Right lung (tissue), 5 donors: ENCODE data around the gene NCKAP5. TPM values are rescaled to one million over a fixed set of nuclear protein-coding genes. Genes with fewer than 3 reads are reported as not detected.
A peak's percentile ranks its signal among the peaks of the same experiment; 100 is the strongest.

ENCODE experiments used
- DNase-seq, 2 donors: peaks; one replicate each; pipeline ENCODE4 v3.0.0-alpha.2; 2013
- polyA plus RNA-seq, 5 donors: library from polyadenylated mRNA; unstranded; fragments of 120-200 nt; gene quantifications; one replicate each; pipeline versions ENCODE4 v1.2.1 to v1.2.3, GENCODE V29; 2013; ENCODE audit warnings: inconsistent platforms in 1 of 5, low replicate concordance in 1 of 5; ENCODE audit not compliant: insufficient read length in 5 of 5, insufficient read depth in 1 of 5

NCKAP5 gene
- polyA plus RNA-seq, 5 donors: 15.1 to 20.7 (median 15.9) TPM

DNA sequence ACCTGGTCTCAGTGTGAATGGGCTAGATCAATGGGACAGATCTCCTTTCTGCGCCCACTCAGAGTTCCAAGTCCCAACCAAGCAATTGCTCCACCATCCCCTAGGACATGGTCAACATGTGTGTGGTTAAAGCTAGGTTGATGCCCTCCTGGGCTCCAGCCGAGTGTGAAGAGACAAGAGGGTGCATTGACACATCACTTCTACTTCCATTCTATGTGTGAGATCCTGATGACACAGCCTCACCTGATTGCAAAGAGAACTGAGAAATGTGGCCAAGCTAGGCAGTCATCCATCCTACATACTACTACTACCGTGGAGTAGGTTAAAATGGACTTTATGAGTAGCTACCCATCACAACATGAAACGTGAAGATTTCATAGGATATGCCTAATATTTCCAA, 106.8 kb downstream of the NCKAP5 start:
- no peak for DNase-seq

- no peak for DNase-seq
These were observed 108.7 kb downstream of the NCKAP5 start for GRCh38 chr2:133459590-133459989.

DNA sequence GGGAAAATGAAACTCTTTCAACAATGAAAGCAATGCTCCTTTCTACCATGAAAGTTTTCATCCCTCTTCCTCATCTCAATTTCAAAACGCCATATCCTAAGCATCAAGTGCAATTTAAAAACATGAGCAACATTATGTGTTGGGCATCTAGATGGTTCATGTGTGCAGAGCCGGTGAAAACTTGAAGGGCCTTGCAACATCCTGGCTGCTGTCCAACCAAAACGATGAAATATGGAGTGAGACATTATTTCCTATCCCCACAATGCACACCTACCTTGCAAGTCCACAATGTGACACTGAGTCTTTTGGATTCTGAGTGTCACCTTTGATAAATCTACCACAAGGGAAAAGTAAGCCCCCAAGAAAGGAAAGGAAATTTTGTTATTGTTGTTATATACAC, 110.0 kb downstream of the NCKAP5 start:
- no peak for DNase-seq

GRCh38 chr2:133457861-133458260, 110.4 kb downstream of the NCKAP5 start:
- no peak for DNase-seq

DNA sequence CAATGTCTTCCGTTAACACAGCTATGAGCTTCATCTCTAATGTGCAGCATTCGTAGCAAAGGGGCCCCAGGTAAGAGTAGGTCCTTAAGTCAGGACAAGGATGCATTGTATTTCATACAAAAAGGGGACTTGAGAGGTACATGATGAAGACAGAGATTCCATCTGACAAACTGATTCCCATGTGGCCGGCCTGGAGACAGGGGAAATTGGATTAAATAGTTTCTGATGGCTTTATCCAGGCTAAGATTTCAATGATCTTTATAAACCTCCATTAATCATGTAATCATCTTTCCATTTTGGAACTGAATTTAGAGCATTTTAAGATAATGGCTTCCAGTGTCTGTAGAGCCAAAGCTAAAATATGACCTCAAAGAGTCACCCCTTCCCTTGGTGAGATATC, 111.3 kb downstream of the NCKAP5 start:
- DNase-seq: no peak

- no peak for DNase-seq
These were observed 112.1 kb downstream of the NCKAP5 start for GRCh38 chr2:133456156-133456555.

GRCh38 chr2:133453032-133453431, 115.2 kb downstream of the NCKAP5 start:
- no peak for DNase-seq

- DNase-seq: no peak
These were observed 115.7 kb downstream of the NCKAP5 start for GRCh38 chr2:133452583-133452982.

GRCh38 chr2:133452146-133452545, 116.1 kb downstream of the NCKAP5 start:
- DNase-seq: no peak

- no peak for DNase-seq
These were observed 120.1 kb downstream of the NCKAP5 start for GRCh38 chr2:133448195-133448594.

- no peak for DNase-seq
These were observed 121.0 kb downstream of the NCKAP5 start for GRCh38 chr2:133447303-133447702.

GRCh38 chr2:133444465-133444864, 123.8 kb downstream of the NCKAP5 start:
- DNase-seq: no peak

GRCh38 chr2:133442393-133442792, 125.9 kb downstream of the NCKAP5 start:
- no peak for DNase-seq

DNA sequence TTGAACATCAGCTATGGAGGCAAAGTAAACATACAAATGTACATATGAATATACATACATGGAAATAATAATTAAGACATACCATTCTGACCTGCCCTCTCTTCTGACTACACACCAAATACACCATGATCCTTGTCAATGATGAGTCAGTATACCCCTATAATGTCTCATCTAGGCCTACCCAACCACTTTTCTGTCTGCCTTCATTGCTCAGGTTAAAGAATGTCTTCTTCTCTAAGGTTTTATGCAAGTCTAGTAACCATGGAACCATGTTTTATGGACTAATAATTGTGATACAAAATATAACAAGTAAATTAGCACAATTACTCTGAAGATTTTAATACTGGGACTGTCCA, 128.7 kb downstream of the NCKAP5 start:
- DNase-seq: no peak

DNA sequence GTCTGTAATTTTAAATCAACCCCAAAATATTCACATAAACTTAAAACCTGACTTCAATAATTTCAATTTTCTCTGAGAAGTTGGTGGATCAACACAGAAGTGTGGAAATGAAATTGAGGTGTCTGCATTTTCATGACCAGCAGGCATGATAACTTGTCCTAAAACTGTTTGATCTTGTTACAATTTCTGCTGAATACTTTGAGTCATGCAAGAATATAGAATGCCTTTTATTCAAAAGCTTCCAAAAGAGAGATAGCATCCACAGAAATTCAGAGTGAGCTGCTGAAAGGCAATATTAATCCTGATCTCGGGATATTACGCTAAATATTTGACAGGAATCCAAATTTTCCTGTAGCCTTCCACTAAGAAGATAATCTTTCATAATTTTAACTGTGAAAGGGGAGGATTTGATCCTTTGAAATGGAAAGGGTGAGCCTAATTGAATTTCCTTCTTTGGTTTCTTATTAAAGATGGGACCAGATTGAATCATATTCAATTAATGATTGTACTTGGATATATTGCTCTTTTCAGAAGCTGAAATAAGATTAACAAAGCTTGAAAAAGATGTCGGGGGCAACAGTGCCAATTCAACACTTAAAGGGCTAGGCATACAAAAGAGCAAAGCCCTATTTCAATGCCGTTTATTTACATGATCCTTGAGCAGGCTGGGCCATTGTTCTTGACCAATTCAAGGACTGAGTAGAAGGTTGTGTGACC, 129.3 kb downstream of the NCKAP5 start:
- no peak for DNase-seq

- no peak for DNase-seq
These were observed 130.2 kb downstream of the NCKAP5 start for GRCh38 chr2:133438026-133438425.

DNA sequence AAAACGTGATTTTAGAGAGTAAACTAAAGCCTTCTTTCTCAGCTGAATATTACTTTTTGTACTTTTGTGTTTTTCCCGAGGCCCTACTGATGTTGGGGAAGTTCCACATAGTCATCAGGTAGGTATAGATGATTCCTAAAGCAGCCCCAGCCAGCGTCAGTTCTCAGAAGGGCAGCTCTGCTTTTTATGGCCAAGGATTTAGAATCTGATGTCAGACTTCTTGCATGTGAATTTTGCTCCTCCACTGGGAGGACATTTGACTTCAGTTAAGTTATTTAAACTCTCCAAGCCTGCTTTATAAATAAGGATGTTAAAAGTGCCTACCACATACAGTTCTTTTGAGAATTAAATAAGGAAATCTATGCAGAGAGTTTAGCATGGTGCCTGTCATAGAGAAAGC, 130.8 kb downstream of the NCKAP5 start:
- no peak for DNase-seq

- DNase-seq: no peak
These were observed 133.1 kb downstream of the NCKAP5 start for GRCh38 chr2:133434959-133435668.

DNA sequence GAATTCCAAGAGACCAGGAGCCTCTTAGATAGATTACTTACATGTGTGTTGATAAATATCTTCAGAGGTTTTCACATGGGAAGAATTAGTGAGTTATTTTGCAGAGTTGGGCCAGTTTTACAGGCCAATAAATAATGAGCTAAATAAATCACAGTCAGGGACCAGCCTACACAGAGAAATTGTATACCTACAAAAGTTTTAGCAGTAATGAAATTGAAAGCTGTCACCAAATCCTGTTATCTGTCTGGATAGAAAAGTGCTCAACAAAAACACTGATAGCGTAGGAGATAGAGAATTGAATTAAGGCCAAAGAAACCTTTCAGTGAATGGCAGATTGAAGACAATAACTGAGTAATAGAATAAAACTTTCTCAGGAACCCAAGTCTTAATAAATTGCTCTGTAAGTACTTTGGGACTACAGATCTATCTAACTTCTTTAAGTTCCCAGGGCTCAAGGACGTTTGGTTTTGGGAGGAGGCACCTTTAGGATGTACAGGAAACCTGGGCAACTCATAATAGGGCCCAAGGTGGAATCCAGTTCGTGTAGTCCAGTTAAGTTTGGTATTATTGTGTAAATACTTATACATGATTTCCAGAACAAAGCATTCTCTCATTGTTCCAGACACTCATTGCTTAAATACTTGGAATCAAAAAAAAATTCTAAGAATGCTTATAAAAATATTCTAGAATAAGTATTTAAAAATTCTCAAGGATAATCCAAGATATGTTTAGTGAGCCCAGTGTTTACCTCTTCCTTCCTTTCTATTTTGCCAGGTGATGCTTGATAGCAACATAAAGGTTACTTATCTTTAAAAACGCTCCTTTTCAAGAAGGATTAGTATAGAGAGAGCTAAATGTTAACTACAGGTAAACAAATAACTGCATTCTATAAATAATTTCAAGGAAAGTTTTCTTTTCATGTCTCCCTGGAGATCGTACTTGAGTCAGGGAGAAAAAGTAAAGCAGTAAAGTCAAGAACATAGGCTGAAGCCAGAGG, 134.5 kb downstream of the NCKAP5 start:
- no peak for DNase-seq

- no peak for DNase-seq
These were observed 135.5 kb downstream of the NCKAP5 start for GRCh38 chr2:133432778-133433177.

DNA sequence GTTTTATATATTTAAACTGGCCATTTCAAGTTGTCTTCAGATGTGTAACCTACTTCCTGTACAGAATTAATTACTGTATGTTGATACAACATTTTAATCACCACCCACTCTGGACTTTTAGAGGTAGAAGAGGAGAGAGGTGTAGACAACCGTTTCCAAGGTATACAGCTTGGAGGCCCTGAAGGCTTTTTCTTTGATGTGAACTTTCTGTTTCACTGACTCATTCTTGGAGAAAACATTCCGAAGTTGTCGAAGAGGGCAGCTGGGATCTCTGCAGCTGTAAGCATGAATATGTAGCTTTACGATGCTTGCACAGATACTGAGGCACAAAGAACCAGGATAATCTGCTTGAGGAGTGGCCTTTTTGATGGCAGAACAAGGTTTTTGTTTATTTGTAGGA, 137.0 kb downstream of the NCKAP5 start:
- no peak for DNase-seq

- peak in 1 of 2 donors; percentile 40 for DNase-seq
These were observed 141.5 kb downstream of the NCKAP5 start for GRCh38 chr2:133426791-133427190.
